Stimulated activated CD4-positive, alpha-beta T cell treated with anti-CD3 and anti-CD28 coated beads, Interleukin-1b, Interleukin-23, amount 100 ng/mL, for 48 hours (primary cell): ENCODE results near the gene PLA2G4F.
"Not testable (repeated sequence)": the region's sequence is repeated elsewhere in the genome, so short reads cannot be mapped to it uniquely, and the experiment has no call there.

Experiments used
- DNase-seq: peaks from one replicate; pipeline ENCODE4 v3.0.0-alpha.2; 2020

Gene PLA2G4F

DNA sequence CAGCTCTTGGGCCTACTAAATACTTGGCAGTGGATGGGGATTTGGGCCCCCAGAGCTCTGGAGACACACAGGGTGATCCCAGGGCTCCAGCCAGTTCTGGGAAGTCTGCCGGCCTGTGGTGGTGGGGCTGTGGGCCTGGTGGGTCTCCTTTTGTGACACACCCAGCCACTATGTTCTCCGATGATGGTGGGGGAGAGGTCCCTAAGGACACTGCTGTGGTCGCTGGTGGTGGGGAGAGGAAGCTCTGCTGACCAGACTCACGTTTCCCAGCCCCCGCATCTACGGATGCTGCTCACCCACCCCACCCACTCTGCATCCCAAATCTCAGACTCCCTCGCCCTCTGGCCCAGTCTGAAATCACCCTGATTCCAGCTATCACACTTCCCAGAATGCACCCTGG lies 62.5 kb downstream of the PLA2G4F start:
- no peak for DNase-seq

GRCh38 chr15:42092398-42093318 lies 63.8 kb downstream of the PLA2G4F start:
- DNase-seq: no peak

DNA sequence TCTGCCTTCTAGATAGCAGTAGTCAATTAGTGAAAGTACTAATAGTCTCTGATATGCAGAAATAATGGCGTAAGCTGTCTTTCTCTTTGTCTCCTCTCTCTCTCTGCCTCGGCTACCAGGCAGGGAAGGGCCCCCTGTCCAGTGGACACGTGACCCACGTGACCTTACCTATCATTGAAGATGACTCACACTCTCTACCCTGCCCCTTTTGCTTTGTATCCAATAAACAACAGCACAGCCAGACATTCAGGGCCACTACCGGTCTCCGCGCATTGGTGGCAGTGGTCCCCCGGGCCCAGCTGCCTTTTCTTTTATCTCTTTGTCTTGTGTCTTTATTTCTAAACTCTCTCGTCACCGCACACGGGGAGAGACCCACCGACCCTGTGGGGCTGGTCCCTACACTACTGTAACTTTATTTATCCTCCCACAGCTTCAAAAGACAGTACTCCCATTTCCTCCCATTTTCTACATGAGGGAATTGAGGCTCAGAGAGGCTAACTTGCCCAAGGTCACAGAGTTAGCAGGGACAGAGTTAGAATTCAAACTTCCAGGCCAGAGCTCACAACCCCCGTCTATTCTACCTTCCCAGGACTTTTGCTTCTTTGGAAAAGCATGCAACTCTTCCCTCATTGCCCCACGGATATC lies 64.6 kb downstream of the PLA2G4F start:
- DNase-seq: not testable (repeated sequence)

DNA sequence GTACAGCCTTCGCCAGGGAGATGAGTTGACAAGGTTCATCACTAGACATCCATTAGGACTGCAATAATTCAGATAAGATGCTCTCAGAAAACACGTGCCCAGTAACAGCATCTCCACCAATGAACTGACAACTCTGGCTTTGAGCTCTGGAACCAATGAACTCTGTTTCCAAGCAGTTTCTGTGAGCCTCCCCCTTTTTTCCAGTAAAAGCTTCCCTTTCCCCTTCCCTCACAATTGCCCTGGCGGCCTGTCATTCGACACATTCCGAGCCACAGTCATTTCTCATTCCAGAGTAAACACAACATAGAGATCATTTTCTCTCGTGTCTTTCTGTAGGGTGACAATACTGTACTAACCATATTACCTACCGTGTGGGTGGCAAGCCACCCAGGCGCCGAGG lies 65.7 kb downstream of the PLA2G4F start:
- no peak for DNase-seq

DNA sequence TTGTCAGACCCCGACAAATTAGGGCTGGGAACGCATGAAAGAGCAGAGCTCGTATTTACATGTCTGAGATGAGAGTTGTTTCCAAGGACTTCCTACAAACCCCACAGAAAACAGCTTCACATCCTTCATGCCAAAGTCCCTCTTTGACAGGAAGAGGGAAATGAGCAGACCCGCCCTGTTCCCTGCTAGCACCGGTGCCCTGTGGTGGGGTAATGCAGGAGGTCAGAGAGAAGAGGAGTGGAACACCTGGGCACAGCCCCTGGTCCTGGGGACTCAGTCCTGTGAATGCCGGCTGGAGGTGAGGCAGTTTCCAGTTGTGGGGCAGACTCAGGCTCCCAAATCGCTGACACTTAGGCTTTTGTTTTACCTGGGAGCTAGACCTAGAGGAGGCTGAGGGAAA lies 66.1 kb downstream of the PLA2G4F start:
- no peak for DNase-seq

DNA sequence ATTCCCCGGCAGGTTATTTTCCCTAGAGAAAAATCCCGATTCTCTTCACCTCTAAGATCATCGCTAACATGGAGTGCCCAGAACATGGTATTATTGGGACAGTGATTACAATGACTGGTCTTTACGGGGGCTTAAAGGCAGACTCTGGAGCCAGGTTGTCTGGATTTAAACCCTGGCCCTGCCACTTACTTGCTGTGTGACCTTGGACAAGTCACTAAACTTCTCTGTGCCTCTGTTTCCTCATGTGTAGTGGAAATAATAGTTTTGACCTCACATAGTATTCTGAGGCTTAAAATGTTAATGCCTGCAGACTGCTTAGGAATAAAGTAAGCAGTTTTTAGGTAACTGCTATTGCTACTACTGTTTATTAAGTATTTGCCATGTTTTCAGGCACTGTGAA lies 66.5 kb downstream of the PLA2G4F start:
- DNase-seq: no peak
